IPS-20b (cell line): ENCODE measurements around the gene ALMS1.
"Not testable (repeated sequence)": the region's sequence is repeated elsewhere in the genome, so short reads cannot be mapped to it uniquely, and the experiment has no call there.

Experiments
- H3K27ac ChIP-seq: one replicate; pipeline ENCODE4 v1.5.1; 2013; ENCODE audit warnings: low read length
- H3K27me3 ChIP-seq: 2 replicates; pipeline ENCODE4 v1.6.1; 2013; ENCODE audit warnings: mild to moderate bottlenecking, low read length, inconsistent platforms; ENCODE audit not compliant: insufficient read depth
- H3K36me3 ChIP-seq: 2 replicates; pipeline ENCODE4 v1.6.1; 2013; ENCODE audit warnings: low read depth, mild to moderate bottlenecking, inconsistent platforms, low read length, moderate library complexity; ENCODE audit not compliant: insufficient read depth
- H3K4me1 ChIP-seq: 2 replicates; pipeline ENCODE4 v1.6.1; 2013; ENCODE audit warnings: mild to moderate bottlenecking, control low read depth, inconsistent platforms, low read length, moderate library complexity; ENCODE audit not compliant: insufficient read depth
- H3K4me3 ChIP-seq: 2 replicates; pipeline ENCODE4 v1.5.1; 2013; ENCODE audit warnings: mild to moderate bottlenecking, low read length, inconsistent platforms
- H3K9ac ChIP-seq: 2 replicates; pipeline ENCODE4 v1.6.1; 2013; ENCODE audit warnings: low read depth, mild to moderate bottlenecking, inconsistent platforms, low read length, moderate library complexity
- H3K9me3 ChIP-seq: 2 replicates; pipeline ENCODE4 v1.6.1; 2013; ENCODE audit warnings: mild to moderate bottlenecking, low read depth, low read length, inconsistent platforms; ENCODE audit not compliant: insufficient read depth

The ALMS1 gene

DNA sequence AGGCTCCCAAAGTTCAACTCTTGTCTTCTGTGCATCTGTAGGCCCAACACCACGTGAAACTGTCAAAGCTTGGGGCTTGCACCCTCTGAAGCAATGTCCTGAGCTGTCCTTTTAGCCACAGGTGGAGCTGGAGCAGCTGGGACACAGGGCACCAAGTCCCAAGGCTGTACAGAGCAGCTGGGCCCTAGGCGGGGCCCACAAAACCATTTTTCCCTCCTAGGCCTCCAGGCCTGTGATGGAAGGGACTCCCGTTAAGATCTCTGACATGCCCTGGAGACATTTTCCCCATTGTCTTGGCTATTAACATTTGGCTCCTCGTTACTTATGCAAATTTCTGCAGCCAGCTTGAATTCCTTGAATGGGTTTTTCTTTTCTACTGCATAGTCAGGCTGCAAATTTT, 145.1 kb downstream of the ALMS1 start:
- Histone ChIP-seq H3K36me3 (peaks cover 61% of the 10 kb centered on the region), H3K9me3 (peaks cover 56% of the 10 kb centered on the region)
- H3K27ac ChIP-seq, H3K4me1 ChIP-seq, H3K27me3 ChIP-seq, H3K4me3 ChIP-seq, H3K9ac ChIP-seq: not testable (repeated sequence)

DNA sequence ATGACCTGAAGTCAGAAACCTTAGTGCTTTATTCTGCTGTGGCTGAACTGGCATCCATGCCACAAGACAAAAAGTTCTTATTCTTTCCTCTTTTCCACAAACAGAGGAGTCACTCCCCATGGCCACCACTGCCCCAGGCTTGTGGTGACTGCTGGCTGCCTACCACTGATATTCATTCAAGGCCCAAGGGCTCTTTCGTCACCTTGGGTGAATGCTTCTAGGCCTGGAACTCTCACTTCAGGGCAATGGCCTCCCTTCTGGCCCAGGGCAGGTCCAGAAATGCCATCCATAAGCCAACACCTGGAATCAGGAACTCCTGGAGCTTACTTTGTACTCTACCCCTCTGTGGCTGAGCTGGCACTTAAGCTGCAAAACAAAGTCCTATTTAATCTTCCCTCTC, 146.7 kb downstream of the ALMS1 start:
- Histone ChIP-seq H3K27ac (no peak overlapping the region), H3K27me3 (no peaks in the 10 kb centered on the region), H3K9ac (no peak overlapping the region), H3K36me3 (peaks cover 75% of the 10 kb centered on the region), H3K9me3 (peaks cover 55% of the 10 kb centered on the region), H3K4me3 (no peak overlapping the region), H3K4me1 (no peaks in the 10 kb centered on the region)

DNA sequence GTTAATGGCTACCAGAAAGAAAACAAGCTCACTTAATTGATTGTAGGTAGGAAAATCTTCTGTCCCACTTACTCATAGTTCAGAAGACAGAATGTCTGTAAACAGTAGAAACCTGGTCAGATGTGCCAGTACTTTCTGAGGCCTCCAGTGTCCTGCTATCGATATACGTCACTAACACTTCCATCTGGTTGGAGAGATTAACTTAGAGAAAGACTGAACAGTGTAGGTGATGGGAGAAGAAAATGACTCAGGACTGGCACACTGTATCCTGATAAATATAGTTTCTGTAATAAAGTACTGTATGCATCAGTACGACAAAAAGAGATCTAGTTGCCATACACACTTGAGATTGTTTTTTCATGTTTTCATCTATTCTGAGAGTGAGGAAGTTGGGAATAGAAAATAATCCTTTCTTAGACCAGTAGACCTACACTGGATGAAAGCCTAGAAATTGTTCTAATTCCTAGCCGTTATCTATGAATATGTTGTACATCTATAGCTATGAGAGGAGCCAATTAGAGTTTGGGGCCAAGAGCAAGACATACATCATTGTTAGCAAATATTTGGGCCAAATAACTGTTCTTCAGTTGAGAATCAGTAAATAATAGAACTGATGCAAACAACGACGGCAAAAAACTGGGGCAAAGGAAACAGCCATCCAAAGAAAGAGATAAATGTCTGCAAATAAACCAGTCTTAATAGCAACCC, 150.7 kb downstream of the ALMS1 start:
- peaks cover 59% of the 10 kb centered on the region for H3K36me3 ChIP-seq
- no peak overlapping the region for H3K9ac ChIP-seq
- H3K27ac ChIP-seq: no peak overlapping the region
- no peak overlapping the region for H3K4me3 ChIP-seq
- no peaks in the 10 kb centered on the region for H3K4me1 ChIP-seq
- H3K9me3 ChIP-seq: peaks cover 36% of the 10 kb centered on the region
- no peaks in the 10 kb centered on the region for H3K27me3 ChIP-seq

DNA sequence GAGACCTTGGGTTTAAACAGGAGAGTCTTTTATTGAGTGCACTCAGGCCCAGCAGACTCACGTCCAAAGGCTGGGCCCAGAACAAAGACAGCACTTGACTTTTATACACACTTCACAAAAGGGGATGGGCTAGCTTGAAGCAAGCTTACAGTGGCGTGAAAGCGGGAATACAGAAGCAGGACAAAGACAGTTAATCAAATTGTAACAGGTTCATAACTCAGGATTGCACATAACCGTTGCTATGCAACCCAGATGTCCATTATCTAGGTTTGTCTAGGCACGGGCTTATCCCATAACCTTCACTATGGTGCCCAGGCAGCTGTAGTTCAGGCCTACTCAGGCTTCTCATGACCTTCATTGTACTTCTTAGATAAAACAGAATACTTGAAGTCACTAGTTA, 175.2 kb downstream of the ALMS1 start:
- not testable (repeated sequence) for H3K27ac ChIP-seq, H3K9ac ChIP-seq

DNA sequence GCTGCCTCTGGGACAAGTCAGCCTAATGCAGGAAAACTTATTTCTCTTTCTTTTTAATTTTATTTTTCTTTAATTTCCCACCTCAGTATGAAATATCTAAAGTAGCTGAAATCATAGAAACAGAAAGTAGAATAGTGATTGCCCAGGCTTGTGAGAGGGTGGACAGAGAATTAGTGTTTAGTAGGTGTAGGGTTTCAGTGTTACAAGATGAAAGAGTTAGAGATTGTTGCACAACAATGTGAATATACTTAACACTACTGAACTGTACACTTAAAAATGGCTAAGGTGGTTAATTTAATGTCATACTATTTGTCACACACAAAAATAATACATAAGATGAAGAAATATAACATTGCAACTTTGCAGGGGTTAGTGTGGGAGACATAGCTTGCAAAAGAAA, 175.8 kb downstream of the ALMS1 start:
- H3K36me3 ChIP-seq: peaks cover 30% of the 10 kb centered on the region
- H3K4me1 ChIP-seq: peaks cover 6% of the 10 kb centered on the region; the same call in 1 of the 2 replicates
- H3K27ac ChIP-seq: no peak overlapping the region
- H3K27me3 ChIP-seq: no peaks in the 10 kb centered on the region
- H3K9ac ChIP-seq: no peak overlapping the region
- no peaks in the 10 kb centered on the region for H3K9me3 ChIP-seq
- H3K4me3 ChIP-seq: no peak overlapping the region

More for the DNA sequence above, 175.2 kb downstream of the ALMS1 start:
- peaks cover 27% of the 10 kb centered on the region for H3K36me3 ChIP-seq
- not testable (repeated sequence) for H3K9me3 ChIP-seq, H3K27me3 ChIP-seq, H3K4me3 ChIP-seq, H3K4me1 ChIP-seq

DNA sequence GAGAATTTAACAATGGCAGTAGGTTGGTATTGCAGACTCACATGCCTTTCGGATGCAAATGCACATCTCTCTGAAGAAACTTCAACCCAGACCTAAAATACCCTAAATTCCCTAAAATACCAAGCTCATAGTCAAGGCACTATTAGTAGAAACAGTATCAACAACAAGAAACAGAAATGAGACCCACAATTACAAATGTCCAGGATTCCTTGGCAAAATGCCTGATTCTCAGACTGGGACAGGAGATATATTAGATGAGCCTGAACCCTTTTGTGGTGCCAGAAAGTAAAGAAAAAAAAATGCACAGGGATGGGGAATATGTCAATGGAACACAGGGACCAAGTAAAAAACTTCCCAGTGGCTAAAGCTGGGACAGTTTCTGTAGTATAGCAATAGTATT, 179.3 kb downstream of the ALMS1 start:
- Histone ChIP-seq H3K36me3 (peaks cover 21% of the 10 kb centered on the region), H3K9ac (no peak overlapping the region), H3K27me3 (no peaks in the 10 kb centered on the region), H3K27ac (no peak overlapping the region), H3K9me3 (no peaks in the 10 kb centered on the region), H3K4me1 (peaks cover 6% of the 10 kb centered on the region; the same call in 1 of the 2 replicates), H3K4me3 (no peak overlapping the region)

DNA sequence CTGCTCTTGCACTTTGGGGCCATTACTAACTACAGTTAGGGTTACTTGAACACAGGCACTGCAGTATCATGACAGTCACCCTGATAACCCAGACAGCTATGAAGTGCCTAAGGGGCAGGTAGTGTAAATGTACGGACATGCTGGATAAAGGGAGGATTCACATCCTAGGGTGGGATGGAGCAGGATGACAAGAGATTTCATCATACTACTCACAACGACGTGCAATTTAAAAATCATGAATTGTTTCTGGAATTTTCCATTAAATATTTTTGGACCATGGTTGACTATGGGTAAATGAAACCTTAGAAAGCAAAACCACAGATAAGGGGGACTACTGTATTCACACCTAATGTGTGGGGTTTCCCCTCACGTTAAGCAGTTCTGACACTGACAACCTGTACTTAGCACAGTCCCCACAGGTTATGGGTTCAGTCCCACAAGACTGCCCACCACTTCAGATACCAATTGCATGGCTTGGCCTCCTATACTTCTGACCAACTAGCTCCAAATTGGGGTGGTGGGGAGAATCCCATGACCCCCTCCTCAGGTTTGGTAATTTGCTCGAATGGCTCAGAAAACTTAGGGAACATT, 180.7 kb downstream of the ALMS1 start:
- Histone ChIP-seq H3K27me3 (no peaks in the 10 kb centered on the region), H3K36me3 (peaks cover 11% of the 10 kb centered on the region; the same call in 1 of the 2 replicates), H3K27ac (no peak overlapping the region), H3K9ac (no peak overlapping the region), H3K9me3 (no peaks in the 10 kb centered on the region), H3K4me1 (peaks cover 6% of the 10 kb centered on the region; the same call in 1 of the 2 replicates), H3K4me3 (no peak overlapping the region)

DNA sequence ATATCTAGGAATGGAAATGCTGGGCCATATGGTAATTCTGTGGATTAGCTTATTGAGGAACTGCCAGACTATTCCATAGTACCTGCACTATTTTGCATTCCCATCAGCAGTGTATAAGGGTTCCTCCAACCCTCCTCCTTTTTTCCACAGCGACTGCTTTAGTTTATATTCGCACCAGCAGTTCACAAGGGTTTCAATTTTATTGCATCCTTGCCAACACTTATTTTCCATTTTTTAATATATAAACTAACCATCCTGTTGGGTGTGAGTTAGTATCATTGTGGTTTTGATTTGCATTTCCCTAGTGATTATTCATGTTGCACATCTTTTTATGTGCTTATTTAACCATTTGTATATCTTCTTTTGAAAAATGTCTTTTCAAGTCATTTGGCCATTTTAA, 189.6 kb downstream of the ALMS1 start:
- Histone ChIP-seq H3K27me3 (no peaks in the 10 kb centered on the region), H3K4me3 (no peak overlapping the region), H3K9me3 (no peaks in the 10 kb centered on the region), H3K27ac (no peak overlapping the region), H3K9ac (no peak overlapping the region), H3K36me3 (peaks cover 22% of the 10 kb centered on the region), H3K4me1 (no peaks in the 10 kb centered on the region)

DNA sequence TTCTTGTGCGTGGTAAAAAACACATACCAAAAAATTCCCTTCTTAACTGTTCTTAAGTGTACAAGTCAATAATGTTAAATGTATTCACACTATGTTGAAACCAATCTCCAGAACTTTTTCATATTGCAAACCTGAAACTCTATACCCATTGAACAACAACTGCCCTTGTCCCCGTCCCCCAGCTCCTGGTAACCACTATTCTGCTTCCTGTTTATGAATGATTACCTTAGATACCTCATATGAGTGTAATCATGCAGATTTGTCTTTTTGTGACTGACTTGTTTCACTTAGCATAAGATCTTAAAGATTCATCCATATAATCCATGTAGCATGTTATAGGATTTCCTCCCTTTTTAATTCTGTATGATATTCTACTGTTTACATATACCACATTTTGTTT, 196.7 kb downstream of the ALMS1 start:
- no peaks in the 10 kb centered on the region; the same call in 1 of the 2 replicates for H3K9me3 ChIP-seq
- no peaks in the 10 kb centered on the region for H3K27me3 ChIP-seq
- no peak overlapping the region for H3K4me3 ChIP-seq
- H3K36me3 ChIP-seq: 0 out of 2 replicates have a peak, but pooled peaks cover 3% of the 10 kb centered on the region
- H3K4me1 ChIP-seq: no peaks in the 10 kb centered on the region
- H3K9ac ChIP-seq: no peak overlapping the region
- no peak overlapping the region for H3K27ac ChIP-seq

DNA sequence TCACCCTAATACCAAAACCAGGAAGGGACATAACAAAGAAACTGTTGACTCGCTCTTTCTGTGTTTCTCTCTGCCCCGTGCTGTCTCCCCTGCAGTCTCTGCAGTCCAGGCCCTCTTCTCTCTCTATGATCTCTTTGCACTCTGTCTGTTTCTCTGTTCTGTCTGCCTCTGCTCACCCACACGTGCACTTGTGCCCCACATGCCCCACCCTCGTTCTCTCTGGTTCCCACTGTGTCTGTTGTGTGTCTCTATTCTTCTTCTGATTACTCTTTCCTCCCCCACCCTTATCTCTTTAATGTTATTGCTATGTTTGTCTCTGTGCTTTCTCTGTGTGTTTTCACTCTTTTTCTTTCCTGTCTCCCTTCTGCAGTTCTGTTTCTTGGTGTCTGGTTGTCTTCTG, 202.5 kb downstream of the ALMS1 start:
- no peak overlapping the region for H3K27ac ChIP-seq
- no peak overlapping the region for H3K4me3 ChIP-seq
- no peaks in the 10 kb centered on the region for H3K36me3 ChIP-seq
- H3K9me3 ChIP-seq: no peaks in the 10 kb centered on the region; the same call in 1 of the 2 replicates
- 0 out of 2 replicates have a peak overlapping the region, but pooled peaks have one; percentile 1 for H3K9ac ChIP-seq
- no peaks in the 10 kb centered on the region for H3K4me1 ChIP-seq
- H3K27me3 ChIP-seq: no peaks in the 10 kb centered on the region

DNA sequence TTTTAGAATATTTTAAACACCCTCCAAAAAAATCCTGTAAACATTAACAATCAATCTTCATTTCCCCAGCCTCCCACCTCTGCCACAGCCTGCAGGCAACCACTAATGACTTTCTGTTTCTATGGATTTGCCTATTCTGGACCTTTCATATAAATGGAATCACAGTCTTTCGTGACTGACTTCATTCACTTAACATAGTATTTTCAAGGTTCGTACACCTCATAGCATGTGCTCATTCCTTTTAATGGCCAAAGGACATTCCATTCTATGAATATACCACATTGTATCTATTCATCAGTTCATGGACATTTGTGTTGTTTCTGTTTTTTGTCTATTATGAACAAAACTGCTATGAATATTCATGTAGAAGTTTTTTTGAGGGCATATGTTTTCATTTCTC, 208.0 kb downstream of the ALMS1 start:
- Histone ChIP-seq H3K4me1 (no peaks in the 10 kb centered on the region), H3K27ac (no peak overlapping the region), H3K36me3 (no peaks in the 10 kb centered on the region), H3K4me3 (no peak overlapping the region), H3K9me3 (no peaks in the 10 kb centered on the region), H3K27me3 (no peaks in the 10 kb centered on the region), H3K9ac (no peak overlapping the region)

DNA sequence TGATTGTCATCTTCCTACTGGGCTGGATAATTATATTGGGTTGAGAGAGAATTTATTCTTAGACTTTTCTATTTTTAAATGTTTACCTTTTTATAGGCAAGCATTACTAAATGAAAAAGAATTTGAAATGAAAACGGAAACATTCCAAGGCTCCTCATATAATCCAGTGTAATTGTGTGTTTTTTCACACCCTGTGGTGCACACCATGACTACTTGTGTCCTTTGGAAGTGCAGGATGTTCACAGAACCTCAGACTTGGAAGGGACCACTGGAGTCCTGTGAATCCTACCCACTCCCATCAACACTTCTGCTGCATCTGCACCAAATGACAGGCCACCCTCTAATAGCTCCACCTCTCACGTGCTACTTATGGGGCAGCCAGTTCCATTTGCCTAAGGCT, 208.6 kb downstream of the ALMS1 start:
- Histone ChIP-seq H3K27me3 (no peaks in the 10 kb centered on the region), H3K9ac (no peak overlapping the region), H3K9me3 (no peaks in the 10 kb centered on the region)

More for the DNA sequence above, 208.6 kb downstream of the ALMS1 start:
- Histone ChIP-seq H3K4me3 (no peak overlapping the region), H3K36me3 (no peaks in the 10 kb centered on the region), H3K27ac (no peak overlapping the region), H3K4me1 (no peaks in the 10 kb centered on the region)
